Right atrium auricular region (tissue), 2 donors: Measurements from ENCODE around the gene ARRDC1. TPM values are rescaled to one million over a fixed set of nuclear protein-coding genes. Genes with fewer than 3 reads are reported as not detected.

Source experiments
- DNase-seq: peaks from one replicate; pipeline ENCODE4 v3.0.0-alpha.2; 2019; ENCODE audit warnings: low spot score
- H3K27ac ChIP-seq, 2 donors: fragments of 200-600 bp; sonication (generic); 1 replicate in 1 of 2; 2 replicates in 1 of 2; pipeline ENCODE4 v1.5.1; 2016 to 2019
- H3K27me3 ChIP-seq, 2 donors: fragments of 200-600 bp; sonication (generic); one replicate each; pipeline versions ENCODE4 v1.5.1 to v1.6.0; 2017 to 2019
- H3K36me3 ChIP-seq: fragments of 200-600 bp; sonication (generic); one replicate; pipeline ENCODE4 v1.5.1; 2016
- H3K4me1 ChIP-seq, 2 donors: fragments of 200-600 bp; sonication (generic); one replicate each; pipeline versions ENCODE4 v1.5.1 to v1.6.0; 2017 to 2019
- H3K4me3 ChIP-seq, 2 donors: fragments of 200-600 bp; sonication (generic); 1 replicate in 1 of 2; 2 replicates in 1 of 2; pipeline ENCODE4 v1.5.1; 2017 to 2019; ENCODE audit warnings: mild to moderate bottlenecking in 1 of 2, moderate library complexity in 1 of 2
- H3K9me3 ChIP-seq, 2 donors: fragments of 200-600 bp; sonication (generic); one replicate each; pipeline ENCODE4 v1.5.1; 2019
- total RNA-seq, 2 donors: library from RNA; depleted of rRNA; stranded (reverse); fragments of >200 nt; gene quantifications; one replicate each; pipeline ENCODE4 v1.1.0, GENCODE V29; 2016
- TF ChIP-seq, protein P1 (sequence below), 2 donors: fragments of 200-600 bp; sonication (generic); IDR thresholded peaks; one replicate each; pipeline ENCODE4 v1.5.1; 2019; ENCODE audit warnings: antibody characterized with exemption in 2 of 2

Gene ARRDC1
- total RNA-seq, 2 donors from 2014 or later = 21.4 to 37.8 TPM

- Histone ChIP-seq H3K4me3 (no peak overlapping the region), H3K36me3 (peaks cover 41% of the 10 kb centered on the region), H3K4me1 (peaks cover 0 to 19% of the 10 kb centered on the region in 2 donors), H3K9me3 (no peaks in the 10 kb centered on the region), H3K27ac (no peak overlapping the region), H3K27me3 (no peaks in the 10 kb centered on the region)
- TF ChIP-seq, protein P1, sequence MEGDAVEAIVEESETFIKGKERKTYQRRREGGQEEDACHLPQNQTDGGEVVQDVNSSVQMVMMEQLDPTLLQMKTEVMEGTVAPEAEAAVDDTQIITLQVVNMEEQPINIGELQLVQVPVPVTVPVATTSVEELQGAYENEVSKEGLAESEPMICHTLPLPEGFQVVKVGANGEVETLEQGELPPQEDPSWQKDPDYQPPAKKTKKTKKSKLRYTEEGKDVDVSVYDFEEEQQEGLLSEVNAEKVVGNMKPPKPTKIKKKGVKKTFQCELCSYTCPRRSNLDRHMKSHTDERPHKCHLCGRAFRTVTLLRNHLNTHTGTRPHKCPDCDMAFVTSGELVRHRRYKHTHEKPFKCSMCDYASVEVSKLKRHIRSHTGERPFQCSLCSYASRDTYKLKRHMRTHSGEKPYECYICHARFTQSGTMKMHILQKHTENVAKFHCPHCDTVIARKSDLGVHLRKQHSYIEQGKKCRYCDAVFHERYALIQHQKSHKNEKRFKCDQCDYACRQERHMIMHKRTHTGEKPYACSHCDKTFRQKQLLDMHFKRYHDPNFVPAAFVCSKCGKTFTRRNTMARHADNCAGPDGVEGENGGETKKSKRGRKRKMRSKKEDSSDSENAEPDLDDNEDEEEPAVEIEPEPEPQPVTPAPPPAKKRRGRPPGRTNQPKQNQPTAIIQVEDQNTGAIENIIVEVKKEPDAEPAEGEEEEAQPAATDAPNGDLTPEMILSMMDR (IDR thresholded peaks at IDR 0.05) = peak in 1 of 2 donors; percentile 29
- no peak for DNase-seq
These were observed 23.1 kb upstream of the ARRDC1 start for GRCh38 chr9:137582286-137582860.

DNA sequence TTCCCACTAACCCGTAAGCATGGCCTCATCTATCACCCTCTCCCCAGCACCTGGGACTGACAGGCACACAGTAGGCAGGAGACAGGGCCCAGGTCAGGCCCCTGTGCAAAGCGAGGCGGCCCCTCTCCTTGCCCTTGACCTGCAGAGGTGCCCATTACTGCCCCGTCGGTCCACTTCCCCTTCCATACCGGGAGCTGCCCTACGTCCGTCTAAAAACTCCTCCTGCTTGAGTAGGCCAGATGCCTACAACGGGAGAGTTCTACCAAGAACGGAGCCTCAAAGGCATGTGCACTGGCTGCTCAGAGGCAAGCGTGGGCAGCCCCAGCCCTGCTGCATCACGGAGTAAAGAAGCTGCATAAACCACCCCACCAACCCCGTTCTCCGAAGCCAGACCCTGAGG is 22.1 kb upstream of the ARRDC1 start:
- H3K36me3 ChIP-seq = peaks cover 50% of the 10 kb centered on the region
- H3K27ac ChIP-seq = no peak overlapping the region
- H3K4me3 ChIP-seq = no peak overlapping the region
- H3K9me3 ChIP-seq = no peaks in the 10 kb centered on the region
- no peak for DNase-seq
- TF ChIP-seq, protein P1 (IDR thresholded peaks at IDR 0.05) = no peak
- no peaks in the 10 kb centered on the region for H3K27me3 ChIP-seq
- H3K4me1 ChIP-seq = peaks cover 0 to 9% of the 10 kb centered on the region in 2 donors

DNA sequence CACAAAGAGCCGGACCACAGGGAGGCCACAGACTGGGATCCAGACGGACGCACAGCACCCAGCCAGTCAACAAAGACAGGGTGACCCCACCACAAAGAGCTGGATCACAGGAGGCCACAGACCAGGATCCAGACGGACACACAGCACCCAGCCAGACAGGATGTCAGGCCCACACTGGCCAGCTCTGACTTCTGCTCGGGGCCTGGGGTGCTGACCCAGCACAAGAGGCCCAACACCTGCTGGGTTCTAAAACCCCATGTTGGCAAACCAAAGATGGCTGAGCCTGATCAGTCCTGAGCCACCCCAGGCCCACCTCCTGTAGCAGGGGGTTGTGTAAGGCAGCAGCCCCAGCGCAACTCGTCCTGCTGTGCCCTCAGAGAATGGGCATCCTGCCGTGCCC is 21.5 kb upstream of the ARRDC1 start:
- Histone ChIP-seq H3K27ac (no peak overlapping the region), H3K9me3 (no peaks in the 10 kb centered on the region), H3K36me3 (peaks cover 50% of the 10 kb centered on the region), H3K27me3 (no peaks in the 10 kb centered on the region), H3K4me1 (peaks cover 0 to 11% of the 10 kb centered on the region in 2 donors), H3K4me3 (no peak overlapping the region)
- TF ChIP-seq, protein P1 (IDR thresholded peaks at IDR 0.05) = no peak
- no peak for DNase-seq

GRCh38 chr9:137586854-137587253 is 18.6 kb upstream of the ARRDC1 start:
- DNase-seq = no peak
- Histone ChIP-seq H3K36me3 (peaks cover 43% of the 10 kb centered on the region), H3K27ac (no peak overlapping the region), H3K4me1 (peaks cover 0 to 20% of the 10 kb centered on the region in 2 donors), H3K9me3 (no peaks in the 10 kb centered on the region), H3K27me3 (no peaks in the 10 kb centered on the region), H3K4me3 (no peak overlapping the region)
- TF ChIP-seq, protein P1 (IDR thresholded peaks at IDR 0.05) = no peak

DNA sequence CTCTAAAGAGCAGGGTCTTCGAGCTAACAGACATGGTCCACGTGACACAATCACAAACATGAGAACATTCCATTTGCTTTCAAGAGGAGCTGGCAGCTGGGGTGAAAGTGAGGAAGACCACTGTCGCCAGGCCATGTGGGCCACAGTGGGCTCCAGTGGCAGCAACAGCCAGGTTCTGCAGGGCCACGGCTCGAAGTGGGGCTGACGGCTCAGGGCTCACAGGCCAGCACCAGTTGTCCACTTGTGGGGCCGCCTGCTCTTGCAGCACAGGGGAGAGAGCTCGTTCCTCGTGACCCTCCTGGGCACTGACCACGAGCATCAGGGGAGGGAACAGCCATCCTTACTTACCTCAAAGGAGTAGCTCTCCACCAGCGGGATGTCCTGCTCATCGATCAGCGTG is 17.2 kb upstream of the ARRDC1 start:
- peaks cover 28% of the 10 kb centered on the region for H3K36me3 ChIP-seq
- TF ChIP-seq, protein P1 (IDR thresholded peaks at IDR 0.05) = no peak
- H3K4me3 ChIP-seq = no peak overlapping the region
- no peaks in the 10 kb centered on the region for H3K9me3 ChIP-seq
- no peak for DNase-seq
- peaks cover 0 to 20% of the 10 kb centered on the region in 2 donors for H3K4me1 ChIP-seq
- H3K27me3 ChIP-seq = no peaks in the 10 kb centered on the region
- no peak overlapping the region for H3K27ac ChIP-seq

DNA sequence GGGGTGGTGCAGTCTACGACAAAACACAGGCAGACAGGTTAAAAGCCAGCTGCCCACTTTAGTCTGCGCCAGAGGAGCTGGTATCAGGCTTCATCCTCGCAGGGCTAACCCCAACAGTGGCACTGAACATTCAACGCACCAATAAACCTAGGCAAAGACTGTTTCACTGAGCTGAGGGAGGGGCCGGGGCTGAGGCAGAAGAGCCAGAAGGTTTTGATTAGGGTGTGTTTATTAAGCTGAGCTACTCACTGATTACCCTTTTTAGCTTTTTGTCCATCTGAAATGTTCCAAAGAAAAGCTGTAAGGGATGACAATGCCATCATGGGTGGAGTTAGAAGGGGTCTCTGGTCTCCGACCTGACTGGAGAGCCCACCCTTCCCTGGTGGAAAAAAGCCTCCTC is 16.6 kb upstream of the ARRDC1 start:
- H3K4me3 ChIP-seq = no peak overlapping the region
- DNase-seq = no peak
- no peaks in the 10 kb centered on the region for H3K27me3 ChIP-seq
- H3K9me3 ChIP-seq = no peaks in the 10 kb centered on the region
- TF ChIP-seq, protein P1 (IDR thresholded peaks at IDR 0.05) = no peak
- H3K27ac ChIP-seq = no peak overlapping the region
- peaks cover 26% of the 10 kb centered on the region for H3K36me3 ChIP-seq
- H3K4me1 ChIP-seq = peaks cover 0 to 20% of the 10 kb centered on the region in 2 donors
